ENCODE measurements around the gene FGF21.
"Not testable (repeated sequence)": the region's sequence is repeated elsewhere in the genome, so short reads cannot be mapped to it uniquely, and the experiment has no call there.

The FGF21 gene

GRCh38 chr19:48755084-48755641 is at the start of gene FGF21:
FGF21 (plus strand) TSS chr19:48755524; CDS start chr19:48756237, 713 bp downstream.
- peak in 1 of 2 experiments; percentile 40 for DNase-seq

GRCh38 chr19:48708471-48708870 is 46.9 kb upstream of the FGF21 start:
- no peak for DNase-seq

- no peak for DNase-seq
Measured at GRCh38 chr19:48711106-48711662, 44.1 kb upstream of the FGF21 start.

- DNase-seq = no peak
Measured at GRCh38 chr19:48713041-48713863, 42.1 kb upstream of the FGF21 start.

GRCh38 chr19:48713864-48714755 is 41.2 kb upstream of the FGF21 start:
- DNase-seq = peak; percentile 100

GRCh38 chr19:48714759-48715675 is 40.3 kb upstream of the FGF21 start:
- DNase-seq = no peak

- DNase-seq = no peak
Measured at GRCh38 chr19:48715681-48716171, 39.6 kb upstream of the FGF21 start.

GRCh38 chr19:48716562-48717291 is 38.6 kb upstream of the FGF21 start:
- no peak for DNase-seq

GRCh38 chr19:48718106-48718505 is 37.2 kb upstream of the FGF21 start:
- not testable (repeated sequence) for DNase-seq

- DNase-seq = no peak
Measured at GRCh38 chr19:48718711-48719231, 36.6 kb upstream of the FGF21 start.

- DNase-seq = no peak
Measured at GRCh38 chr19:48719263-48720171, 35.8 kb upstream of the FGF21 start, which contains the start of gene MAMSTR. MAMSTR (minus strand) TSS chr19:48719725; CDS start chr19:48719031, 694 bp downstream.

GRCh38 chr19:48720251-48720612 is 35.1 kb upstream of the FGF21 start:
- DNase-seq = no peak

GRCh38 chr19:48720613-48721296 is 34.6 kb upstream of the FGF21 start:
- DNase-seq = peak; percentile 99

- no peak for DNase-seq
Measured at GRCh38 chr19:48722196-48722708, 33.1 kb upstream of the FGF21 start.

- peak; percentile 37 to 43 for DNase-seq
Measured at GRCh38 chr19:48724796-48725753, 30.2 kb upstream of the FGF21 start.

GRCh38 chr19:48726556-48726955 is 28.8 kb upstream of the FGF21 start:
- no peak for DNase-seq

- no peak for DNase-seq
Measured at GRCh38 chr19:48728911-48729664, 26.2 kb upstream of the FGF21 start.
